Nephron progenitor cell (in vitro differentiated cells): ENCODE results near the gene CNTNAP1.
A peak's percentile ranks its signal among the peaks of the same experiment; 100 is the strongest.

Experiments
- DNase-seq: peaks from one replicate; pipeline ENCODE4 v3.0.0; 2021
- H3K27ac Mint-ChIP-seq: 2 replicates; pipeline ENCODE4 v1.8.0; 2021; ENCODE audit warnings: mild to moderate bottlenecking, moderate library complexity, mixed read lengths
- H3K27me3 Mint-ChIP-seq: 2 replicates; pipeline ENCODE4 v1.8.0; 2021; ENCODE audit warnings: mild to moderate bottlenecking, low read depth, mixed read lengths; ENCODE audit not compliant: poor library complexity
- H3K36me3 Mint-ChIP-seq: 2 replicates; pipeline ENCODE4 v1.8.0; 2021; ENCODE audit warnings: low read depth, mixed read lengths
- H3K4me1 Mint-ChIP-seq: 2 replicates; pipeline ENCODE4 v1.8.0; 2021; ENCODE audit warnings: mixed read lengths
- H3K4me3 Mint-ChIP-seq: 2 replicates; pipeline ENCODE4 v1.8.0; 2021; ENCODE audit warnings: mild to moderate bottlenecking, moderate library complexity, mixed read lengths
- H3K9me3 Mint-ChIP-seq: 2 replicates; pipeline ENCODE4 v1.8.0; 2021; ENCODE audit warnings: mild to moderate bottlenecking, moderate library complexity, mixed read lengths
- CTCF ChIP-seq: fragments of 200-600 bp; sonication (generic); IDR thresholded peaks from 2 replicates; pipeline ENCODE4 v1.5.0; 2021; ENCODE audit warnings: antibody characterized with exemption

Gene CNTNAP1

GRCh38 chr17:42678951-42679491, 3.3 kb upstream of the CNTNAP1 start:
- peak overlapping the region; percentile 96 for H3K27ac Mint-ChIP-seq
- peaks cover 18% of the 10 kb centered on the region for H3K27me3 Mint-ChIP-seq
- peaks cover under 1% of the 10 kb centered on the region for H3K36me3 Mint-ChIP-seq
- peak overlapping the region; percentile 89 for H3K4me3 Mint-ChIP-seq
- no peaks in the 10 kb centered on the region for H3K9me3 Mint-ChIP-seq
- TF ChIP-seq CTCF, result no peak
- H3K4me1 Mint-ChIP-seq, result peaks cover 74% of the 10 kb centered on the region
- no peak for DNase-seq

GRCh38 chr17:42679492-42680330, 2.6 kb upstream of the CNTNAP1 start:
- Mint-ChIP-seq H3K4me3 (peak overlapping the region; percentile 70), H3K27me3 (peaks cover 11% of the 10 kb centered on the region), H3K9me3 (no peaks in the 10 kb centered on the region), H3K36me3 (peaks cover 6% of the 10 kb centered on the region), H3K27ac (peak overlapping the region; percentile 96), H3K4me1 (peaks cover 73% of the 10 kb centered on the region)
- DNase-seq, result peak; percentile 83
- TF ChIP-seq CTCF, result peak; percentile 86

- H3K9me3 Mint-ChIP-seq, result no peaks in the 10 kb centered on the region
- H3K27ac Mint-ChIP-seq, result peak overlapping the region; percentile 94
- no peak for TF ChIP-seq CTCF
- DNase-seq, result no peak
- peak overlapping the region; percentile 69 for H3K4me3 Mint-ChIP-seq
- H3K4me1 Mint-ChIP-seq, result peaks cover 72% of the 10 kb centered on the region
- peaks cover 12% of the 10 kb centered on the region for H3K36me3 Mint-ChIP-seq
- peaks cover 6% of the 10 kb centered on the region for H3K27me3 Mint-ChIP-seq
Observed at GRCh38 chr17:42680331-42680808, 2.0 kb upstream of the CNTNAP1 start.

- H3K36me3 Mint-ChIP-seq, result peaks cover 37% of the 10 kb centered on the region
- peaks cover 87% of the 10 kb centered on the region for H3K4me1 Mint-ChIP-seq
- DNase-seq, result peak; percentile 79
- peak overlapping the region; percentile 93 for H3K27ac Mint-ChIP-seq
- no peak for TF ChIP-seq CTCF
- H3K4me3 Mint-ChIP-seq, result peak overlapping the region; percentile 93
- peaks cover 4% of the 10 kb centered on the region for H3K27me3 Mint-ChIP-seq
- no peaks in the 10 kb centered on the region for H3K9me3 Mint-ChIP-seq
Observed at GRCh38 chr17:42682722-42683403, 532 bp downstream of the CNTNAP1 start.

GRCh38 chr17:42683407-42684034, 1.2 kb downstream of the CNTNAP1 start:
- H3K36me3 Mint-ChIP-seq, result peaks cover 43% of the 10 kb centered on the region
- peak overlapping the region; percentile 93 for H3K27ac Mint-ChIP-seq
- H3K4me1 Mint-ChIP-seq, result peaks cover 87% of the 10 kb centered on the region
- no peak for DNase-seq
- TF ChIP-seq CTCF, result no peak
- no peaks in the 10 kb centered on the region for H3K9me3 Mint-ChIP-seq
- peak overlapping the region; percentile 93 for H3K4me3 Mint-ChIP-seq
- H3K27me3 Mint-ChIP-seq, result no peaks in the 10 kb centered on the region
